H9 (cell line): ENCODE results near the gene SMCHD1. TPM values are rescaled to one million over a fixed set of nuclear protein-coding genes. Genes with fewer than 3 reads are reported as not detected.

ENCODE experiments used
- DNase-seq: peaks from one replicate; pipeline ENCODE4 v3.0.0-alpha.2; 2017
- H2AFZ ChIP-seq: one replicate; pipeline ENCODE4 v1.6.1; 2013; ENCODE audit warnings: mild to moderate bottlenecking, low read length, control low read depth, moderate library complexity
- H2AK5ac ChIP-seq: 2 replicates; pipeline ENCODE4 v1.6.1; 2013; ENCODE audit warnings: low read length, control low read depth, mixed read lengths; ENCODE audit not compliant: insufficient read length
- H2BK120ac ChIP-seq: one replicate; pipeline ENCODE4 v1.6.1; 2013; ENCODE audit warnings: low read depth, mild to moderate bottlenecking, low read length, control low read depth, inconsistent platforms; ENCODE audit not compliant: poor library complexity, severe bottlenecking
- H2BK12ac ChIP-seq: 2 replicates; pipeline ENCODE4 v1.6.1; 2013; ENCODE audit warnings: low read length, control low read depth, mixed read lengths, low read depth; ENCODE audit not compliant: insufficient read length
- H2BK15ac ChIP-seq: 2 replicates; pipeline ENCODE4 v1.6.1; 2013; ENCODE audit warnings: low read depth, low read length, control low read depth
- H2BK20ac ChIP-seq: one replicate; pipeline ENCODE4 v1.6.1; 2013; ENCODE audit warnings: low read depth, mild to moderate bottlenecking, low read length, control low read depth, inconsistent platforms; ENCODE audit not compliant: poor library complexity, severe bottlenecking
- H2BK5ac ChIP-seq: 2 replicates; pipeline ENCODE4 v1.6.1; 2013; ENCODE audit warnings: low read length, control low read depth, mixed read lengths; ENCODE audit not compliant: insufficient read length
- H3K14ac ChIP-seq: 2 replicates; pipeline ENCODE4 v1.6.1; 2013; ENCODE audit warnings: low read length, control low read depth; ENCODE audit not compliant: insufficient read depth
- H3K18ac ChIP-seq: 2 replicates; pipeline ENCODE4 v1.6.1; 2013; ENCODE audit warnings: low read depth, mild to moderate bottlenecking, mixed read lengths, low read length, control low read depth; ENCODE audit not compliant: insufficient read length
- H3K23ac ChIP-seq: 2 replicates; pipeline ENCODE4 v1.6.1; 2013; ENCODE audit warnings: low read length, control low read depth, mixed read lengths, low read depth; ENCODE audit not compliant: insufficient read length
- H3K23me2 ChIP-seq: 2 replicates; pipeline ENCODE4 v1.6.1; 2013; ENCODE audit warnings: low read depth, mild to moderate bottlenecking, mixed read lengths, low read length, control low read depth; ENCODE audit not compliant: insufficient read length, poor library complexity, severe bottlenecking
- H3K27ac ChIP-seq: 2 replicates; pipeline ENCODE4 v1.5.1; 2013; ENCODE audit warnings: low read length, control low read depth, mixed read lengths, low read depth; ENCODE audit not compliant: insufficient read length
- H3K27me3 ChIP-seq: 2 replicates; pipeline ENCODE4 v1.6.1; 2013; ENCODE audit warnings: low read length, control low read depth, inconsistent platforms; ENCODE audit not compliant: insufficient read depth
- H3K4ac ChIP-seq: 2 replicates; pipeline ENCODE4 v1.6.1; 2013; ENCODE audit warnings: low read depth, mild to moderate bottlenecking, control low read depth, inconsistent platforms, low read length, moderate library complexity
- H3K4me1 ChIP-seq: 2 replicates; pipeline ENCODE4 v1.6.1; 2013; ENCODE audit warnings: low read length, control low read depth, inconsistent platforms; ENCODE audit not compliant: insufficient read depth
- H3K4me2 ChIP-seq: 2 replicates; pipeline ENCODE4 v1.6.1; 2013; ENCODE audit warnings: low read length, control low read depth, mixed read lengths; ENCODE audit not compliant: insufficient read length, insufficient read depth
- H3K56ac ChIP-seq: 2 replicates; pipeline ENCODE4 v1.6.1; 2013; ENCODE audit warnings: low read depth, mild to moderate bottlenecking, mixed read lengths, low read length, control low read depth; ENCODE audit not compliant: insufficient read length
- H3K79me1 ChIP-seq: 2 replicates; pipeline ENCODE4 v1.6.1; 2013; ENCODE audit warnings: low read depth, mild to moderate bottlenecking, moderate library complexity, low read length, control low read depth, inconsistent platforms; ENCODE audit not compliant: insufficient read depth, poor library complexity, severe bottlenecking
- H3K79me2 ChIP-seq: 2 replicates; pipeline ENCODE4 v1.6.1; 2013; ENCODE audit warnings: low read length, control low read depth, inconsistent platforms; ENCODE audit not compliant: insufficient read depth
- H3K9ac ChIP-seq: 2 replicates; pipeline ENCODE4 v1.6.1; 2013; ENCODE audit warnings: low read length, control low read depth, mixed read lengths; ENCODE audit not compliant: insufficient read length; ENCODE audit errors: extremely low read depth
- H3K9me3 ChIP-seq: one replicate; pipeline ENCODE4 v1.6.1; 2013; ENCODE audit warnings: low read depth, low read length, inconsistent platforms; ENCODE audit not compliant: control insufficient read depth
- H3T11ph ChIP-seq: one replicate; pipeline ENCODE4 v1.6.1; 2013; ENCODE audit warnings: mild to moderate bottlenecking, low read length, control low read depth, inconsistent platforms
- H4K20me1 ChIP-seq: one replicate; pipeline ENCODE4 v1.6.1; 2013; ENCODE audit not compliant: control insufficient read depth, insufficient read length, insufficient read depth
- H4K5ac ChIP-seq: 2 replicates; pipeline ENCODE4 v1.6.1; 2013; ENCODE audit warnings: low read depth, mild to moderate bottlenecking, mixed read lengths, low read length, control low read depth; ENCODE audit not compliant: insufficient read length
- H4K8ac ChIP-seq: replicated peaks from 2 replicates; pipeline ENCODE4 v1.6.1; 2013; ENCODE audit warnings: low read length, control low read depth, mixed read lengths, low read depth; ENCODE audit not compliant: insufficient read length
- H4K91ac ChIP-seq: 2 replicates; pipeline ENCODE4 v1.6.1; 2013; ENCODE audit warnings: low read depth, mild to moderate bottlenecking, moderate library complexity, mixed read lengths, low read length, control low read depth; ENCODE audit not compliant: insufficient read length
- H3K27ac Mint-ChIP-seq, 3 experiments: 2 replicates in 2 of 3; 3 replicates in 1 of 3; pipeline ENCODE4 v1.8.0; 2020 to 2021; ENCODE audit warnings: mixed read lengths in 3 of 3, mild to moderate bottlenecking in 1 of 3, moderate library complexity in 1 of 3
- H3K27me3 Mint-ChIP-seq: 2 replicates; pipeline ENCODE4 v1.8.0; 2021; ENCODE audit warnings: low read depth, mild to moderate bottlenecking, moderate library complexity, mixed read lengths
- H3K36me3 Mint-ChIP-seq, 3 experiments: 2 replicates in 2 of 3; 3 replicates in 1 of 3; pipeline ENCODE4 v1.8.0; 2020 to 2021; ENCODE audit warnings: low read depth in 3 of 3, mixed read lengths in 3 of 3; ENCODE audit not compliant: insufficient read depth in 1 of 3
- H3K4me1 Mint-ChIP-seq, 2 experiments: 2 replicates each; pipeline ENCODE4 v1.8.0; 2020; ENCODE audit warnings: mixed read lengths in 2 of 2
- H3K4me3 Mint-ChIP-seq, 2 experiments: 2 replicates in 1 of 2; 3 replicates in 1 of 2; pipeline ENCODE4 v1.8.0; 2020 to 2021; ENCODE audit warnings: mild to moderate bottlenecking in 2 of 2, mixed read lengths in 2 of 2, moderate library complexity in 1 of 2
- H3K9me3 Mint-ChIP-seq, 2 experiments: 2 replicates in 1 of 2; 3 replicates in 1 of 2; pipeline ENCODE4 v1.8.0; 2020; ENCODE audit warnings: mild to moderate bottlenecking in 2 of 2, mixed read lengths in 2 of 2, moderate library complexity in 1 of 2
- CTCF ChIP-seq: fragments of 200-600 bp; sonication (generic); conservative IDR thresholded peaks from 3 replicates; pipeline ENCODE4 v1.8.0; 2021; ENCODE audit warnings: antibody characterized with exemption, mild to moderate bottlenecking
- WGBS: extraction: QIAGEN DNeasy Blood & Tissue Kit; methylation state at CpG from one replicate; pipeline ENCODE4 v1.1.7; 2013; ENCODE audit warnings: missing lambda C conversion rate, low lambda C conversion rate, mixed read lengths; ENCODE audit not compliant: insufficient read length; ENCODE audit errors: extremely low coverage; 5-methylcytosine and 5-hydroxymethylcytosine counted together
- total RNA-seq: library from RNA; stranded (reverse); gene quantifications from 2 replicates; pipeline ENCODE4 v1.2.1, GENCODE V29; 2021

SMCHD1 gene
- total RNA-seq, 1 experiment from 2014 or later = 53.5 TPM

- WGBS = no CpG with 5 or more reads among the region's 1 CpG
- Histone ChIP-seq H2BK20ac (no peak overlapping the region), H3K79me2 (no peaks in the 10 kb centered on the region), H3T11ph (no peak overlapping the region), H4K91ac (no peak overlapping the region), H3K4me1 (no peaks in the 10 kb centered on the region), H3K79me1 (no peaks in the 10 kb centered on the region), H4K8ac (no peak overlapping the region), H3K18ac (no peak overlapping the region), H2BK120ac (no peak overlapping the region), H4K5ac (no peak overlapping the region), H3K9me3 (no peaks in the 10 kb centered on the region), H3K27ac (no peak overlapping the region), H3K9ac (no peak overlapping the region), H3K23ac (no peak overlapping the region), H3K27me3 (no peaks in the 10 kb centered on the region), H2BK5ac (no peak overlapping the region), H3K4me2 (no peak overlapping the region), H3K23me2 (no peaks in the 10 kb centered on the region), H2BK12ac (no peak overlapping the region), H2BK15ac (no peak overlapping the region), H4K20me1 (no peaks in the 10 kb centered on the region), H3K56ac (no peak overlapping the region), H3K4ac (no peak overlapping the region), H2AK5ac (no peak overlapping the region), H2AFZ (no peak overlapping the region), H3K14ac (no peak overlapping the region)
- TF ChIP-seq CTCF = no peak
- no peak for DNase-seq
- Mint-ChIP-seq H3K27ac (no peak overlapping the region), H3K4me1 (no peaks in the 10 kb centered on the region), H3K36me3 (no peaks in the 10 kb centered on the region), H3K4me3 (no peak overlapping the region), H3K9me3 (no peaks in the 10 kb centered on the region), H3K27me3 (no peaks in the 10 kb centered on the region; the same call in 1 of the 2 replicates)
These were observed 11.0 kb upstream of the SMCHD1 start for GRCh38 chr18:2644535-2644934.
